Activated T-cell treated with anti-CD3 and anti-CD28 coated beads for 24 hours (primary cell): ENCODE measurements around the gene NFX1.
A peak's percentile ranks its signal among the peaks of the same experiment; 100 is the strongest.
"Not testable (repeated sequence)": the region's sequence is repeated elsewhere in the genome, so short reads cannot be mapped to it uniquely, and the experiment has no call there.

Experiments used
- DNase-seq: peaks from one replicate; pipeline ENCODE4 v3.0.0-alpha.2; 2020; ENCODE audit warnings: low read depth

Gene NFX1

DNA sequence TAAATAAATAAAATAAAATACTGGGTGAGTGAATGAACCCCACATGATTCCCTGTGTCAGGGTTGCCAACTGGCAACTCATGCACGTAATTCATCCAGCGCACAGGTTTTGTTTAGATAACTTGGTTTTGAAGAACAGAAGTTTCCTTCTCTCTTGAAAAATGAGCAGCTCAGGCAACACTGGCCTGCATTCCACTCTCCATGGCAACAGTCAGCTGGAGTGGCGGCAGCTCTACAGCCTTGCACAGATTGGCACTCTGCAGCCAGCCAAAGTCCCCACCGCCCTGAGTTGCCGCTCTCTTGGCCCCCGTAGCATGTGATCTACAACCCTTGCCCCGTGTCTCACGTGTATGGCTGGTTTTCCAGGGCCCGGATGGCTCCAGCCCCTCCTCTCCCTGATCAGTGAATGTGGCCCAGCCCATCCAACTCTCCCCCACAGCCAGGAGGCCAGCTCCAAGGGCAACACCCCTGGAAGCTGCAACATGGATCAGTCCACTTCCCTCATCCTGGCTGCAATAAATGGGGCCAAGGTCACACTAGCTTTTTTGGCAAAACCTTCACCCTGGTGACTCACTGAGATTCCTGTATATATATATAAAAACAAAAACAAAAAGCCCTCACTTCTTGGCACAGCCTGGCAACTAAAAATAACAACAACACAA, 100.9 kb downstream of the NFX1 start:
- DNase-seq: not testable (repeated sequence)

GRCh38 chr9:33392591-33393021, 102.3 kb downstream of the NFX1 start:
- DNase-seq: not testable (repeated sequence)

GRCh38 chr9:33393581-33393980, 103.3 kb downstream of the NFX1 start:
- no peak for DNase-seq

DNA sequence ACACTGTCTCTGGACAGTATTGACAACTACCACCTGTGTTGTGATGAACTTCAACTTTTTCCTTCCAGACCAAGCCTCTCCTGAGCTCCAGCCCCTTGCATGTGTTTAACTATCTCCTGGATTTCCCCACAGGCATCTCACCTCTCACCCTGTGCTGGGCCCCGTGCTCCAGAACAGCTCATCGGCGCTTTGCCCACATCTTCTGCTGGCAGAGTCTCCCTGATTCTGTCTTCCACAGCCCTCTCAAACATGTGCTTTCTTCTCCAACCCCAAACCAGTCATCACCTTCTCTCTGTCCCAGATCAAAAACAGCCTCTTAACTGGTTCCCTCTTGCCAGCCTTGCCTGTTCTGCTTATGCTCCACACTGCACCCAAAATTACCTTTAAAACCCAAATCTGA, 103.7 kb downstream of the NFX1 start:
- DNase-seq: not testable (repeated sequence)

- DNase-seq: not testable (repeated sequence)
Measured at GRCh38 chr9:33395159-33395879, 105.0 kb downstream of the NFX1 start.

GRCh38 chr9:33397801-33398200, 107.5 kb downstream of the NFX1 start:
- not testable (repeated sequence) for DNase-seq

DNA sequence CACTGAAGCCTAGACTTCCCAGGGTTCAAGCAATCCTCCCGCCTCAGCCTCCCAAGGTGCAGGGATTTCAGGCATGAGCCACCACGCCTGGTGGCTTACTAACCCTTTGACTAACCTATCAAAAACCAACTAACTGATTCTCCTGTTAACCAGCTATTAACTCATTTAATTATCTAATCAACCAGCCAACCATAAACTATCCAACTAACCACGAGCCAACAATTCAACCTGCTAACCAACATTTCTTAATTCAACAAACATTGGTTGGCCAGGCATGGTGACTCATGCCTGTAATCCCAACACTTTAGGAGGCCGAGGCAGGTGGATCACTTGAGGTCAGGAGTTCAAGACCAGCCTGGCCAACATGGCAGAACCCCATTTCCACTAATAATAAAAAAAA, 108.7 kb downstream of the NFX1 start:
- not testable (repeated sequence) for DNase-seq

- DNase-seq: not testable (repeated sequence)
Measured at GRCh38 chr9:33401809-33402208, 111.5 kb downstream of the NFX1 start.

- DNase-seq: not testable (repeated sequence)
Measured at GRCh38 chr9:33402371-33402770, 112.1 kb downstream of the NFX1 start, which contains the start of gene AQP7. TSS of gene AQP7 (minus strand) at chr9:33402568. CDS start at chr9:33401262, 1,306 bp downstream.

DNA sequence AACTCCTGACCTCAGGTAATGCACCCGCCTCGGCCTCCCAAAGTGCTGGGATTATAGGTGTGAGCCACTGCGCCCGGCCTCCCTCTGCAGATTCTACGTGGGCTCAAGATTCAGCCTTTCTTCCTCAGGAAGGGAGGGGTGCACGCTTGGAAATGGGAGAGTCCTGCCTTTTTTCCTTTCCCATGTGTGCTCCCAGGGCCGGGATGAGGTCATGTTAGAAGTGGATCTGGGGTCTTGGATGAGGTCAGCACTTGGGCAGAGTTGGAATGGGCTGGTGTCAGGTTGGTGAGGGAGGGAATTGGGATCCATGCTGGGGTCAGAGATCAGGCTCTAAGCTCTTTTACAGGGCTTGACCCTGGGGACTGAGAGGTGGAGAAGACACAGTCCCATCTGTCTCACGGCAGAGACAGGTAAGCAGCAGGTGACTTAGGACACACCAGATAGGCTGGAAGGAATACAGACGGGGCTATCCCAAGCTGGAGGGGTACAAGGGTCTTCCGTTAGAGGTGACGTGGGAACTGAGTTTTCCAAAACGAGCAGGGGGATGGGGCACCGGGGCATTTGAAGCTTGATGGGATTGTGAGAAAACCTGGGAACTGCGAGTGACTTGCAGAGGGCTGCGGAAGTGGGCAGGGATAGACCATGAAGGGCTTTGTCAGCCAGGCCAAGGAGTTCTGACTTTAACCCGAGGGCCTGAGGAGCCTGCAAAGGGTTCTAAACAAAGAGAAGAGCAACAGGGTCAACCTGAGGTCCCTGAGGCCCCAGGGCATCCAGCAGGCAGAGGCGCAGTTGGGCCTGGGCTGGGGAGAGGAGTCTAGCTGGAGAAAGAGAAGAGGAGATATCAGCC, 113.8 kb downstream of the NFX1 start:
- no peak for DNase-seq

DNA sequence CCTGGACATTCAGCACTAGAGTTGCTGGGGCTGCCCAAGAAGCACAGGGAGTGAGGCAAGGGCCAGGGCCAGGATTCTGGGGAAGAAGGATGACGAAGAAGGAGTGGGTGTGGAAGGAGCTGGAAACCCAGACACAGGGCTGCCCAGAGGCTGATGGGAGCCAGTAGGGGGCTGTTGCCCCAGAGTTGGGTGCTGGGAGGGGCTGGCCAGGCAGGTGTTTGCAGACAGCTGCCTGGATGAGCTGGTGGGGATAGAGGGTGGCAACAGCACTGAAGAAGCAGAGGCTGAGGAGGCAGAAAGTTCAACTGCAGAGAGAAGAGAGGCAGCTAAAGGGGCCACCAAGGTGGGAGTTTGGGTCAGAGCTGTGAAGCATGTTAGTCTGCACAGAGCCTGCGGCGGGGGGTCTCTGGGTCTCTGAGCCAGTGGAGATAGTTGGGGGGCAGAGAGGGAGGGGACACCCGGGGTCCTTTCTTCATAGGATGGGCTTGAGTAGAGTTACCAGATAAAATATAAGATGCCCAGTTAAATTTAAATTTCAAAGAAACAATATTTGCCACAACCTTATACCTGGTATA, 114.6 kb downstream of the NFX1 start:
- DNase-seq: no peak

GRCh38 chr9:33407061-33407460, 116.7 kb downstream of the NFX1 start:
- no peak for DNase-seq

DNA sequence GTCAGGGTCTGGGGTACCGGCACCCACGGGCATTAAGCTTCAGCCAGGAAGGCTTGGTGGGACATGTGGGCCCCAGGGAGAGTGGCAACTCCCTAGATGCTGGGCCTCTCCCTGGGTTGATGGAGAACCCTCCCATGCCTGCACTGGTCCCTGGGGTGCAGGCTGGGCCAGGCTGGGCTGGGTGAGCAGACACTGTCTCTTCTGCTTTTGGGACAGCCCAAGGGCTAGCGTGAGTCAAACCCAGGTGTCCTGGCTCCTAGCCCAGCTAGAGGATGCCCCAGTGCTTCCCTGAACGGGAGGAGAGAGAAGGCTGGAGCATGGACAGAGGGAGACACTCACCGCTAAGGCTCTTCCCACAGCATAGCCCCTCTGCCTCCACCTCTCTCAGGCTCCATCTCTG, 117.8 kb downstream of the NFX1 start:
- no peak for DNase-seq

DNA sequence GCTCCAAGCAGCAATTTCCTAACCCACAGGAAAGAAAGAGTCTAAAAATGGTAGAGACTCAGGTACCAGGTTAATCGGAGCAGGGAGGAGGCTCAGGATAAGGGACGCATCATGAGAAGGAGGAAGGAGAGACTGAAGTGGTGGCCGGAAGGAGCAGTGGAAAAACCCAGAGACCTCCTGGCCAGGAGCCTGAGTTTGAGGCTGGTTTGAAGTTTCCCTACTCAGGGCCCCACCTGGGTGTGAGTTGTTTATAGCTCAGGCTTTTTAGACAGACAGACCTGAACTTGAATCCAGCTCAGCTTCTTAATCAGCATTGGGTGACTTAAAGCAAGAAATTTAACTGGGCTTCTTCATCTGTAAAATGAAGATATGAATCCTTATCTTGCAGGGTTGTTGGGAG, 124.0 kb downstream of the NFX1 start:
- DNase-seq: no peak

GRCh38 chr9:33414889-33415500, 124.7 kb downstream of the NFX1 start:
- DNase-seq: no peak

DNA sequence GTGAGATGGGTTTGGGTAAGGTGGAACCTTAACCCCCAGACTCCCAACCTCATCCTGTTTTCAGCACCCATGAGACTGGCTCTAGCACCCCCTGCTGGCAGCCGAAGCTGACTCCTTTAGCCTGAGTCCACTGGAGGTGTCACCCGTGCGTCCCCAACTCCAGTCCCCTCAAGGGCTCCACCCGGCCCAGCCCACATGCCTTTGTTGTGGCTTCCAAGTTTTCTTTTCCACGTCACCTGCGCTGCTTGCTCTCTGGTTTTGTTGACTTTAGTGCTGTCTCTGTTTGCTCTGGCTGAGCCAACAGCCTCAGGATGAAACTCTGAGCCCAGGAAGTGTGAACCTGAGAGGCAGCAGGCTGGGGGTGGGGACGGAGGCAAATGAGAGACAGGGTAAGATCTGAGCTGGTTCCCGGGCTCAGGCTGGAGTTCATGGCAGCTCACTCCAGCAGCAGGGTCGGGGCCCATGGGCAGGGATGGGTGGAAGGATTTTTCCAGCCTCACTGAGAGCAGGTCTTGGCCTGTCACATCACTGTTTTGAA, 125.3 kb downstream of the NFX1 start:
- DNase-seq: peak; percentile 76

GRCh38 chr9:33416996-33417395, 126.7 kb downstream of the NFX1 start:
- DNase-seq: no peak

DNA sequence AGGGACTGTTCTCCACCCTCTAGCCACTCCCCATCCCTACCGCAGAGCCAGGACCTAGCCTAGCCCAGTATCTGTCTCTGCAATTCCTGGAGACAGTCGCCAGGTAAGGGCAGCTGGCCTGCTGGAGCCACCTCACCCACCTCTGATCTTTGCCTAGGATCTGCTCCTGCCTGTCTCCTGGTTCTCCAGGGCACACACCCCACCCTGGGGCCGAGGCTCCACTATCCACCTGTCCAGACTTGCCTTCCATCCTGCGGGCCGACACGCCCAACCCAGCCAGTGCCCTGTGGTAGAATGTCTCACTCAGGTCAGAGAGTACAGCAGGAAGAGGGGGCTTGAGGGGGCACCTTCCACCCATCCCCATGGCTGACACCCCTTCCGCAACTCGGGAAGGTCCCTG, 127.8 kb downstream of the NFX1 start:
- no peak for DNase-seq

DNA sequence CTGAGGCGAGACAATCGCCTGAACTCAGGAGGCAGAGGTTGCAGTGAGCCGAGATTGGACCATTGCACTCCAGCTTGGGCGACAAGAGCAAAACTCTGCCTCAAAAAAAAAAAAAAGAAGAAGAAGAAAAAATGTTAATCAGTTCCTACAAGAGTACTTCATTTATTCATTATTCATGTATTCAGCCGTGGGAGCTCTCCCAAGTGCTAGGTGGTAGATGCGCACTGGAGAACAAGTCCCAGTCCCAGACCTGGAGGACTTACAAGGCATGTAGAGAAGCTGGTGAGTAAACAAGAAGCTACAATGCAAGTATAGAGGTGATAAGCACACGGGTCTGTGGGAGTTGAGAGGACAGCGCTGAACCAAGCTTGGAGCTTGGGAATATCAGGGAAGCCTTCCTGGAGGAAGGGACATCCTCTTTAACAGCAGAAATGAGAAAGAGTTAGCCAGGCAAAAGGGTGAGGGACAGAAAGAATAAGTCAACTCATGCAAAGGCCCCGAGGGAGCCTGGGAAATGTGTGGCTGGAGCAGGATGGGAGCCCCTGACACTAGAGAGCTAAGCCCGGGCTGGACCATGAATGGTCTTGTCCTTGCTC, 129.5 kb downstream of the NFX1 start:
- no peak for DNase-seq
